ENCODE measurements around the gene BBIP1.

The BBIP1 gene

GRCh38 chr10:110861930-110862649, 56.9 kb downstream of the BBIP1 start:
- no peak for DNase-seq

- DNase-seq, result no peak
These were observed 57.5 kb downstream of the BBIP1 start for GRCh38 chr10:110861476-110861875.

GRCh38 chr10:110860576-110861241, 58.3 kb downstream of the BBIP1 start:
- no peak for DNase-seq

GRCh38 chr10:110859973-110860376, 59.0 kb downstream of the BBIP1 start:
- peak; percentile 73 for DNase-seq

- peak; percentile 42 for DNase-seq
These were observed 59.6 kb downstream of the BBIP1 start for GRCh38 chr10:110859206-110859972.

GRCh38 chr10:110858297-110858934, 60.6 kb downstream of the BBIP1 start:
- peak; percentile 96 for DNase-seq

GRCh38 chr10:110857265-110858171, 61.5 kb downstream of the BBIP1 start:
- peak; percentile 89 for DNase-seq

GRCh38 chr10:110853921-110854605, 64.9 kb downstream of the BBIP1 start:
- no peak for DNase-seq

GRCh38 chr10:110852947-110853346, 66.0 kb downstream of the BBIP1 start:
- DNase-seq, result no peak

- no peak for DNase-seq
These were observed 66.6 kb downstream of the BBIP1 start for GRCh38 chr10:110852255-110852896.

GRCh38 chr10:110851020-110851612, 67.9 kb downstream of the BBIP1 start:
- peak; percentile 86 for DNase-seq

- DNase-seq, result no peak
These were observed 68.9 kb downstream of the BBIP1 start for GRCh38 chr10:110850099-110850498.
